ENCODE results near the gene SMIM45.

DNA sequence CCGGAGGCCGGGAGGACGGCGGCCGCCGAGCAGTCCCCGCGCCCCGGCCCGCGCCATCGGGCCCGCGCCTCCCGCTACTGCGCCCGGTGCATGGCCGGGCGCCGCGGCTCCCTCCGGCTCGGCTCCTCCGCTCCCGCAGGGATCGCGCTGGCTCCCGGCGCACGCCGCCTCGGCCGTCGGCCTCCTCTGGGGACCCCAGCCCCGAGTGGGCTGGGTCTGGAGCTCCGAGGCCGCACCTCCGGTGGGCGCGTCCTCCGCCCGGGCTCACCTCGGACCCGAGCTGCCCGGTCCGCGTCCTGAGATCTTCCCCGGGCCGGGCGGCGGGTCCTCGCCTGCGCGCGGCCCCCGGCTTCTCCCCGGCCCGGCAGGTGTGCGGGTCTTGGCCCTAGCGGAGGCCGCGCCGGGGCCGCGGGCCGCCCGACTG is 37.3 kb upstream of the SMIM45 start:
- TF ChIP-seq, protein P1, sequence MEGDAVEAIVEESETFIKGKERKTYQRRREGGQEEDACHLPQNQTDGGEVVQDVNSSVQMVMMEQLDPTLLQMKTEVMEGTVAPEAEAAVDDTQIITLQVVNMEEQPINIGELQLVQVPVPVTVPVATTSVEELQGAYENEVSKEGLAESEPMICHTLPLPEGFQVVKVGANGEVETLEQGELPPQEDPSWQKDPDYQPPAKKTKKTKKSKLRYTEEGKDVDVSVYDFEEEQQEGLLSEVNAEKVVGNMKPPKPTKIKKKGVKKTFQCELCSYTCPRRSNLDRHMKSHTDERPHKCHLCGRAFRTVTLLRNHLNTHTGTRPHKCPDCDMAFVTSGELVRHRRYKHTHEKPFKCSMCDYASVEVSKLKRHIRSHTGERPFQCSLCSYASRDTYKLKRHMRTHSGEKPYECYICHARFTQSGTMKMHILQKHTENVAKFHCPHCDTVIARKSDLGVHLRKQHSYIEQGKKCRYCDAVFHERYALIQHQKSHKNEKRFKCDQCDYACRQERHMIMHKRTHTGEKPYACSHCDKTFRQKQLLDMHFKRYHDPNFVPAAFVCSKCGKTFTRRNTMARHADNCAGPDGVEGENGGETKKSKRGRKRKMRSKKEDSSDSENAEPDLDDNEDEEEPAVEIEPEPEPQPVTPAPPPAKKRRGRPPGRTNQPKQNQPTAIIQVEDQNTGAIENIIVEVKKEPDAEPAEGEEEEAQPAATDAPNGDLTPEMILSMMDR (conservative IDR thresholded peaks at IDR 0.05): no peak
- no peak for TF ChIP-seq EZH2 (IDR thresholded peaks at IDR 0.05; ENCODE audit: low read depth)

Measured in PC-9 (cell line).